H9 (cell line): ENCODE measurements around the gene LHFPL2. TPM values are rescaled to one million over a fixed set of nuclear protein-coding genes. Genes with fewer than 3 reads are reported as not detected.

Experiments used
- DNase-seq: peaks from one replicate; pipeline ENCODE4 v3.0.0-alpha.2; 2017
- H2AFZ ChIP-seq: one replicate; pipeline ENCODE4 v1.6.1; 2013; ENCODE audit warnings: mild to moderate bottlenecking, low read length, control low read depth, moderate library complexity
- H2AK5ac ChIP-seq: 2 replicates; pipeline ENCODE4 v1.6.1; 2013; ENCODE audit warnings: low read length, control low read depth, mixed read lengths; ENCODE audit not compliant: insufficient read length
- H2BK120ac ChIP-seq: one replicate; pipeline ENCODE4 v1.6.1; 2013; ENCODE audit warnings: low read depth, mild to moderate bottlenecking, low read length, control low read depth, inconsistent platforms; ENCODE audit not compliant: poor library complexity, severe bottlenecking
- H2BK12ac ChIP-seq: 2 replicates; pipeline ENCODE4 v1.6.1; 2013; ENCODE audit warnings: low read length, control low read depth, mixed read lengths, low read depth; ENCODE audit not compliant: insufficient read length
- H2BK15ac ChIP-seq: 2 replicates; pipeline ENCODE4 v1.6.1; 2013; ENCODE audit warnings: low read depth, low read length, control low read depth
- H2BK20ac ChIP-seq: one replicate; pipeline ENCODE4 v1.6.1; 2013; ENCODE audit warnings: low read depth, mild to moderate bottlenecking, low read length, control low read depth, inconsistent platforms; ENCODE audit not compliant: poor library complexity, severe bottlenecking
- H2BK5ac ChIP-seq: 2 replicates; pipeline ENCODE4 v1.6.1; 2013; ENCODE audit warnings: low read length, control low read depth, mixed read lengths; ENCODE audit not compliant: insufficient read length
- H3K14ac ChIP-seq: 2 replicates; pipeline ENCODE4 v1.6.1; 2013; ENCODE audit warnings: low read length, control low read depth; ENCODE audit not compliant: insufficient read depth
- H3K18ac ChIP-seq: 2 replicates; pipeline ENCODE4 v1.6.1; 2013; ENCODE audit warnings: low read depth, mild to moderate bottlenecking, mixed read lengths, low read length, control low read depth; ENCODE audit not compliant: insufficient read length
- H3K23ac ChIP-seq: 2 replicates; pipeline ENCODE4 v1.6.1; 2013; ENCODE audit warnings: low read length, control low read depth, mixed read lengths, low read depth; ENCODE audit not compliant: insufficient read length
- H3K23me2 ChIP-seq: 2 replicates; pipeline ENCODE4 v1.6.1; 2013; ENCODE audit warnings: low read depth, mild to moderate bottlenecking, mixed read lengths, low read length, control low read depth; ENCODE audit not compliant: insufficient read length, poor library complexity, severe bottlenecking
- H3K27ac ChIP-seq: 2 replicates; pipeline ENCODE4 v1.5.1; 2013; ENCODE audit warnings: low read length, control low read depth, mixed read lengths, low read depth; ENCODE audit not compliant: insufficient read length
- H3K27me3 ChIP-seq: 2 replicates; pipeline ENCODE4 v1.6.1; 2013; ENCODE audit warnings: low read length, control low read depth, inconsistent platforms; ENCODE audit not compliant: insufficient read depth
- H3K4ac ChIP-seq: 2 replicates; pipeline ENCODE4 v1.6.1; 2013; ENCODE audit warnings: low read depth, mild to moderate bottlenecking, control low read depth, inconsistent platforms, low read length, moderate library complexity
- H3K4me1 ChIP-seq: 2 replicates; pipeline ENCODE4 v1.6.1; 2013; ENCODE audit warnings: low read length, control low read depth, inconsistent platforms; ENCODE audit not compliant: insufficient read depth
- H3K4me2 ChIP-seq: 2 replicates; pipeline ENCODE4 v1.6.1; 2013; ENCODE audit warnings: low read length, control low read depth, mixed read lengths; ENCODE audit not compliant: insufficient read length, insufficient read depth
- H3K56ac ChIP-seq: 2 replicates; pipeline ENCODE4 v1.6.1; 2013; ENCODE audit warnings: low read depth, mild to moderate bottlenecking, mixed read lengths, low read length, control low read depth; ENCODE audit not compliant: insufficient read length
- H3K79me1 ChIP-seq: 2 replicates; pipeline ENCODE4 v1.6.1; 2013; ENCODE audit warnings: low read depth, mild to moderate bottlenecking, moderate library complexity, low read length, control low read depth, inconsistent platforms; ENCODE audit not compliant: insufficient read depth, poor library complexity, severe bottlenecking
- H3K79me2 ChIP-seq: 2 replicates; pipeline ENCODE4 v1.6.1; 2013; ENCODE audit warnings: low read length, control low read depth, inconsistent platforms; ENCODE audit not compliant: insufficient read depth
- H3K9ac ChIP-seq: 2 replicates; pipeline ENCODE4 v1.6.1; 2013; ENCODE audit warnings: low read length, control low read depth, mixed read lengths; ENCODE audit not compliant: insufficient read length; ENCODE audit errors: extremely low read depth
- H3K9me3 ChIP-seq: one replicate; pipeline ENCODE4 v1.6.1; 2013; ENCODE audit warnings: low read depth, low read length, inconsistent platforms; ENCODE audit not compliant: control insufficient read depth
- H3T11ph ChIP-seq: one replicate; pipeline ENCODE4 v1.6.1; 2013; ENCODE audit warnings: mild to moderate bottlenecking, low read length, control low read depth, inconsistent platforms
- H4K20me1 ChIP-seq: one replicate; pipeline ENCODE4 v1.6.1; 2013; ENCODE audit not compliant: control insufficient read depth, insufficient read length, insufficient read depth
- H4K5ac ChIP-seq: 2 replicates; pipeline ENCODE4 v1.6.1; 2013; ENCODE audit warnings: low read depth, mild to moderate bottlenecking, mixed read lengths, low read length, control low read depth; ENCODE audit not compliant: insufficient read length
- H4K8ac ChIP-seq: replicated peaks from 2 replicates; pipeline ENCODE4 v1.6.1; 2013; ENCODE audit warnings: low read length, control low read depth, mixed read lengths, low read depth; ENCODE audit not compliant: insufficient read length
- H4K91ac ChIP-seq: 2 replicates; pipeline ENCODE4 v1.6.1; 2013; ENCODE audit warnings: low read depth, mild to moderate bottlenecking, moderate library complexity, mixed read lengths, low read length, control low read depth; ENCODE audit not compliant: insufficient read length
- H3K27ac Mint-ChIP-seq, 3 experiments: 2 replicates in 2 of 3; 3 replicates in 1 of 3; pipeline ENCODE4 v1.8.0; 2020 to 2021; ENCODE audit warnings: mixed read lengths in 3 of 3, mild to moderate bottlenecking in 1 of 3, moderate library complexity in 1 of 3
- H3K27me3 Mint-ChIP-seq: 2 replicates; pipeline ENCODE4 v1.8.0; 2021; ENCODE audit warnings: low read depth, mild to moderate bottlenecking, moderate library complexity, mixed read lengths
- H3K36me3 Mint-ChIP-seq, 3 experiments: 2 replicates in 2 of 3; 3 replicates in 1 of 3; pipeline ENCODE4 v1.8.0; 2020 to 2021; ENCODE audit warnings: low read depth in 3 of 3, mixed read lengths in 3 of 3; ENCODE audit not compliant: insufficient read depth in 1 of 3
- H3K4me1 Mint-ChIP-seq, 2 experiments: 2 replicates each; pipeline ENCODE4 v1.8.0; 2020; ENCODE audit warnings: mixed read lengths in 2 of 2
- H3K4me3 Mint-ChIP-seq, 2 experiments: 2 replicates in 1 of 2; 3 replicates in 1 of 2; pipeline ENCODE4 v1.8.0; 2020 to 2021; ENCODE audit warnings: mild to moderate bottlenecking in 2 of 2, mixed read lengths in 2 of 2, moderate library complexity in 1 of 2
- H3K9me3 Mint-ChIP-seq, 2 experiments: 2 replicates in 1 of 2; 3 replicates in 1 of 2; pipeline ENCODE4 v1.8.0; 2020; ENCODE audit warnings: mild to moderate bottlenecking in 2 of 2, mixed read lengths in 2 of 2, moderate library complexity in 1 of 2
- WGBS: extraction: QIAGEN DNeasy Blood & Tissue Kit; methylation state at CpG from one replicate; pipeline ENCODE4 v1.1.7; 2013; ENCODE audit warnings: missing lambda C conversion rate, low lambda C conversion rate, mixed read lengths; ENCODE audit not compliant: insufficient read length; ENCODE audit errors: extremely low coverage; 5-methylcytosine and 5-hydroxymethylcytosine counted together
- total RNA-seq: library from RNA; stranded (reverse); gene quantifications from 2 replicates; pipeline ENCODE4 v1.2.1, GENCODE V29; 2021
- TF ChIP-seq, protein P1 (sequence below): fragments of 200-600 bp; sonication (generic); conservative IDR thresholded peaks from 3 replicates; pipeline ENCODE4 v1.8.0; 2021; ENCODE audit warnings: antibody characterized with exemption, mild to moderate bottlenecking

The LHFPL2 gene
- total RNA-seq, 1 experiment from 2014 or later: 26.3 TPM

DNA sequence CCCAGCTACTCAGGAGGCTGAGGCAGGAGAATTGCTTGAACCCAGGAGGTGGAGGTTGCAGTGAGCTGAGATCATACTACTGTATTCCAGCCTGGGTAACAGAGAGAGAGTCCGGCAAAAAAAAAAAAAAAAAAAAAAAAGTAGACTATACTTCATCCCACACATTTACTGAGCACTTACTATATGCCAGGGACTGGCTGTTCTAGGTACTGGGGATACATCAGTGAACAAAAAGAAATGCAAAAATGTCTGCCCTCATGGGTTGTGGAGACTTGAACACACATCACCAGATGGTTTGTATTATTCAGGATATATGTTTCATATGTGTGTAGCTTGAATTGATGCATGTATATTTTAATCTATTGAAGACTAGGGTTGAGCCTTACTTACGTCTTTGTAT, 2.9 kb upstream of the LHFPL2 start:
- Mint-ChIP-seq H3K4me3 (no peak overlapping the region), H3K9me3 (no peaks in the 10 kb centered on the region)

More for the DNA sequence above, 2.9 kb upstream of the LHFPL2 start:
- H3K4me1 Mint-ChIP-seq: peaks cover 25 to 28% of the 10 kb centered on the region in 2 experiments
- peaks cover 3 to 7% (median 4%) of the 10 kb centered on the region in 3 experiments; a peak in 4 of 7 replicates for H3K36me3 Mint-ChIP-seq
- no peak overlapping the region for H4K91ac ChIP-seq
- H3T11ph ChIP-seq: no peak overlapping the region
- H2BK5ac ChIP-seq: no peak overlapping the region
- H3K14ac ChIP-seq: no peak overlapping the region
- H3K23me2 ChIP-seq: peaks cover 15% of the 10 kb centered on the region
- WGBS: no CpG with 5 or more reads among the region's 2 CpGs
- H3K27ac Mint-ChIP-seq: no peak overlapping the region
- TF ChIP-seq, protein P1, sequence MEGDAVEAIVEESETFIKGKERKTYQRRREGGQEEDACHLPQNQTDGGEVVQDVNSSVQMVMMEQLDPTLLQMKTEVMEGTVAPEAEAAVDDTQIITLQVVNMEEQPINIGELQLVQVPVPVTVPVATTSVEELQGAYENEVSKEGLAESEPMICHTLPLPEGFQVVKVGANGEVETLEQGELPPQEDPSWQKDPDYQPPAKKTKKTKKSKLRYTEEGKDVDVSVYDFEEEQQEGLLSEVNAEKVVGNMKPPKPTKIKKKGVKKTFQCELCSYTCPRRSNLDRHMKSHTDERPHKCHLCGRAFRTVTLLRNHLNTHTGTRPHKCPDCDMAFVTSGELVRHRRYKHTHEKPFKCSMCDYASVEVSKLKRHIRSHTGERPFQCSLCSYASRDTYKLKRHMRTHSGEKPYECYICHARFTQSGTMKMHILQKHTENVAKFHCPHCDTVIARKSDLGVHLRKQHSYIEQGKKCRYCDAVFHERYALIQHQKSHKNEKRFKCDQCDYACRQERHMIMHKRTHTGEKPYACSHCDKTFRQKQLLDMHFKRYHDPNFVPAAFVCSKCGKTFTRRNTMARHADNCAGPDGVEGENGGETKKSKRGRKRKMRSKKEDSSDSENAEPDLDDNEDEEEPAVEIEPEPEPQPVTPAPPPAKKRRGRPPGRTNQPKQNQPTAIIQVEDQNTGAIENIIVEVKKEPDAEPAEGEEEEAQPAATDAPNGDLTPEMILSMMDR: no peak
- H3K27me3 Mint-ChIP-seq: no peaks in the 10 kb centered on the region; the same call in none of the 2 replicates
- H4K5ac ChIP-seq: no peak overlapping the region
- H4K20me1 ChIP-seq: no peaks in the 10 kb centered on the region
- no peak overlapping the region for H2BK120ac ChIP-seq
- no peak overlapping the region for H3K18ac ChIP-seq
- no peak overlapping the region for H3K27ac ChIP-seq
- no peaks in the 10 kb centered on the region for H3K9me3 ChIP-seq
- H2AFZ ChIP-seq: no peak overlapping the region
- H3K4me2 ChIP-seq: no peak overlapping the region
- H2AK5ac ChIP-seq: no peak overlapping the region
- no peak for DNase-seq
- peaks cover 5% of the 10 kb centered on the region; the same call in 1 of the 2 replicates for H3K4me1 ChIP-seq
- no peak overlapping the region for H2BK12ac ChIP-seq
- H2BK20ac ChIP-seq: no peak overlapping the region
- no peak overlapping the region for H3K23ac ChIP-seq
- H3K27me3 ChIP-seq: no peaks in the 10 kb centered on the region
- H3K9ac ChIP-seq: no peak overlapping the region
- H2BK15ac ChIP-seq: no peak overlapping the region
- H3K4ac ChIP-seq: no peak overlapping the region
- peaks cover 11% of the 10 kb centered on the region; the same call in 1 of the 2 replicates for H3K79me2 ChIP-seq
- no peaks in the 10 kb centered on the region for H3K79me1 ChIP-seq
- no peak overlapping the region for H4K8ac ChIP-seq
- no peak overlapping the region for H3K56ac ChIP-seq
